ENCODE measurements around the gene OSBPL5.

OSBPL5 gene

DNA sequence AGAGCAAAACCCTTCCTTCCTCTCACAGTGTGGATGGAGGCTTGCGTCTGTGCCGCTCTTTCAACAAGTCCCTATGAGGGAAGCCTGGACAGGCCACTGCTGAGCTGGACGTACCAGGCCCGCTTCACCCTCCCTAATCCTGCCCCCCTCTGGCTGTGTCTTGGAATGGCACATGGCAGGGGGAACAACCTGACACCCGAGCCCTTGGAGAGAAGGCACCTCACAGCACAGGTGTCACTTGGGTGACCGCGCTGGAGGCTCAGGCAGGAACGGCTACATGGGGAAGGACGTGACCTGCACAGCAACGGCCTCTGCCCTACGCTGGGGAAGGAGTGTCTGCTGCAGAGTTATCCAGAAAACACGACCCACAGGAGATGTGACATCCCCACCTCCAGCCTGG is 118.9 kb downstream of the OSBPL5 start:
- Histone ChIP-seq H4K20me1 (ENCODE audit: insufficient read depth, low read length, poor library complexity, severe bottlenecking) (peaks cover 6% of the 10 kb centered on the region), H3K4me3 (ENCODE audit: low read length, poor library complexity, severe bottlenecking) (no peak overlapping the region), H3K9me3 (ENCODE audit: insufficient read depth, low read depth, low read length) (no peaks in the 10 kb centered on the region), H3K27me3 (ENCODE audit: insufficient read depth, low read length, poor library complexity, severe bottlenecking) (no peaks in the 10 kb centered on the region), H3K36me3 (ENCODE audit: insufficient read depth, low read length) (peaks cover 10% of the 10 kb centered on the region; the same call in 1 of the 2 replicates), H3F3A (ENCODE audit: low read depth) (no peaks in the 10 kb centered on the region), H3K9ac (ENCODE audit: low read depth, low read length, poor library complexity, severe bottlenecking) (no peak overlapping the region), H3K79me2 (ENCODE audit: insufficient read depth, low read length) (peaks cover 49% of the 10 kb centered on the region), H3K9me2 (replicated peaks; ENCODE audit: low read depth, low read length) (no peaks in the 10 kb centered on the region), H2AFZ (ENCODE audit: low read length) (no peak overlapping the region), H3K4me1 (ENCODE audit: insufficient read depth, low read length, poor library complexity, severe bottlenecking) (peaks cover 2% of the 10 kb centered on the region), H3K4me2 (ENCODE audit: low read depth, low read length, poor library complexity, severe bottlenecking) (no peak overlapping the region)
- TF ChIP-seq, protein P1, sequence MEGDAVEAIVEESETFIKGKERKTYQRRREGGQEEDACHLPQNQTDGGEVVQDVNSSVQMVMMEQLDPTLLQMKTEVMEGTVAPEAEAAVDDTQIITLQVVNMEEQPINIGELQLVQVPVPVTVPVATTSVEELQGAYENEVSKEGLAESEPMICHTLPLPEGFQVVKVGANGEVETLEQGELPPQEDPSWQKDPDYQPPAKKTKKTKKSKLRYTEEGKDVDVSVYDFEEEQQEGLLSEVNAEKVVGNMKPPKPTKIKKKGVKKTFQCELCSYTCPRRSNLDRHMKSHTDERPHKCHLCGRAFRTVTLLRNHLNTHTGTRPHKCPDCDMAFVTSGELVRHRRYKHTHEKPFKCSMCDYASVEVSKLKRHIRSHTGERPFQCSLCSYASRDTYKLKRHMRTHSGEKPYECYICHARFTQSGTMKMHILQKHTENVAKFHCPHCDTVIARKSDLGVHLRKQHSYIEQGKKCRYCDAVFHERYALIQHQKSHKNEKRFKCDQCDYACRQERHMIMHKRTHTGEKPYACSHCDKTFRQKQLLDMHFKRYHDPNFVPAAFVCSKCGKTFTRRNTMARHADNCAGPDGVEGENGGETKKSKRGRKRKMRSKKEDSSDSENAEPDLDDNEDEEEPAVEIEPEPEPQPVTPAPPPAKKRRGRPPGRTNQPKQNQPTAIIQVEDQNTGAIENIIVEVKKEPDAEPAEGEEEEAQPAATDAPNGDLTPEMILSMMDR (conservative IDR thresholded peaks at IDR 0.05; ENCODE audit: low read length): peak; percentile 44
- TF ChIP-seq EZH2phosphoT487 (IDR thresholded peaks at IDR 0.05; ENCODE audit: borderline replicate concordance): no peak

DNA sequence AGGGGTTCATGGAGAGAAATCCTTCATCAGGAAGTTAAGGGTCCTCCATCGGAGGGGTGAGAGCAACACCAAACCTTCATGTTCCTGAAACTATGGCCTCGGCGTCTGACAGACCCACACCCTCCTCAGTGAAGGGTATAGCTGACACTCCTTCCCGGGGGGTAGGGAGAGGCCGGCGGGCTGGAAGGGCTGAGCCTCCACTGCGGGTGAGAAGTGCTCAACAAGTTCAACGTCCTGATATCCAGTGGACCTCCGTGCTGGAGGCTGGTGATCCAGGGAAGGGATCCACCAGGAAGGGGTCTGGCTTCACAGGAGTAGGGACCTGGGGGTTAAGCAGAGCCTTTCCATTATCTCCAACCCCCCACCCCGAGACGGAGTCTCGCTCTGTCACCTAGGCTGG is 120.2 kb downstream of the OSBPL5 start:
- H3K27me3 ChIP-seq (ENCODE audit: insufficient read depth, low read length, poor library complexity, severe bottlenecking): no peaks in the 10 kb centered on the region
- peaks cover 6% of the 10 kb centered on the region for H4K20me1 ChIP-seq (ENCODE audit: insufficient read depth, low read length, poor library complexity, severe bottlenecking)
- peaks cover 36% of the 10 kb centered on the region for H3K79me2 ChIP-seq (ENCODE audit: insufficient read depth, low read length)
- H3K4me2 ChIP-seq (ENCODE audit: low read depth, low read length, poor library complexity, severe bottlenecking): no peak overlapping the region
- no peak overlapping the region for H2AFZ ChIP-seq (ENCODE audit: low read length)
- peaks cover 23% of the 10 kb centered on the region; the same call in 1 of the 2 replicates for H3K36me3 ChIP-seq (ENCODE audit: insufficient read depth, low read length)
- no peak overlapping the region for H3K9ac ChIP-seq (ENCODE audit: low read depth, low read length, poor library complexity, severe bottlenecking)
- H3K9me2 ChIP-seq (replicated peaks; ENCODE audit: low read depth, low read length): no peaks in the 10 kb centered on the region
- no peak overlapping the region for H3K4me3 ChIP-seq (ENCODE audit: low read length, poor library complexity, severe bottlenecking)
- H3K9me3 ChIP-seq (ENCODE audit: insufficient read depth, low read depth, low read length): no peaks in the 10 kb centered on the region
- H3K4me1 ChIP-seq (ENCODE audit: insufficient read depth, low read length, poor library complexity, severe bottlenecking): no peaks in the 10 kb centered on the region
- no peaks in the 10 kb centered on the region for H3F3A ChIP-seq (ENCODE audit: low read depth)
- TF ChIP-seq, protein P1 (conservative IDR thresholded peaks at IDR 0.05; ENCODE audit: low read length): no peak
- no peak for TF ChIP-seq EZH2phosphoT487 (IDR thresholded peaks at IDR 0.05; ENCODE audit: borderline replicate concordance)

DNA sequence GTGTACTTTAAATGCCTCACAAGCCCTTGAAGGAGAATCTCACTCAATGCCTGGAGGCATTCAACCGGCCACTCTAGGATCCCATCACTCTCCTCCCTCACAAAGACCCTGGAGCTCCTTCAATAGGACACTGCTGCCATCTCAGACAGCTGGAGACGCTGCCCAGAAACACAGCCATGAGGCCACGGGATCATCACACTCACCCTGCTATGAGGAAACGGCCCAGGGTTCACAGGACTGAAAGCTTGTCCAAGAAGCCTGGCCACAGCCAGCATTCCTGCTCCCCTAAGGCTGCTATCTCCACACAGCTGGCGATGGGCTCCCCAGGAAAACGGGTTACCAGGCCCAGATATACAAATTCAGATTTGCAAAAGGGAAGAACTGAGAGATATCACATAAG is 121.1 kb downstream of the OSBPL5 start:
- Histone ChIP-seq H3K9me3 (ENCODE audit: insufficient read depth, low read depth, low read length) (no peaks in the 10 kb centered on the region), H4K20me1 (ENCODE audit: insufficient read depth, low read length, poor library complexity, severe bottlenecking) (peaks cover 6% of the 10 kb centered on the region), H2AFZ (ENCODE audit: low read length) (no peak overlapping the region), H3K79me2 (ENCODE audit: insufficient read depth, low read length) (peaks cover 28% of the 10 kb centered on the region; the same call in 1 of the 2 replicates), H3K4me2 (ENCODE audit: low read depth, low read length, poor library complexity, severe bottlenecking) (no peak overlapping the region), H3K9me2 (replicated peaks; ENCODE audit: low read depth, low read length) (no peaks in the 10 kb centered on the region), H3K9ac (ENCODE audit: low read depth, low read length, poor library complexity, severe bottlenecking) (no peak overlapping the region), H3K4me1 (ENCODE audit: insufficient read depth, low read length, poor library complexity, severe bottlenecking) (no peaks in the 10 kb centered on the region), H3K36me3 (ENCODE audit: insufficient read depth, low read length) (peaks cover 32% of the 10 kb centered on the region; the same call in 1 of the 2 replicates), H3K4me3 (ENCODE audit: low read length, poor library complexity, severe bottlenecking) (no peak overlapping the region), H3K27me3 (ENCODE audit: insufficient read depth, low read length, poor library complexity, severe bottlenecking) (no peaks in the 10 kb centered on the region), H3F3A (ENCODE audit: low read depth) (no peaks in the 10 kb centered on the region)
- no peak for TF ChIP-seq EZH2phosphoT487 (IDR thresholded peaks at IDR 0.05; ENCODE audit: borderline replicate concordance)
- TF ChIP-seq, protein P1 (conservative IDR thresholded peaks at IDR 0.05; ENCODE audit: low read length): no peak

All from Loucy (cell line).